HCT116 (cell line): ENCODE measurements around the gene LDLRAD4. TPM values are rescaled to one million over a fixed set of nuclear protein-coding genes. Genes with fewer than 3 reads are reported as not detected.

Source experiments
- ATAC-seq: fragments of 200-7000 bp; cut with Tn5 transposase; 2 replicates; pipeline ENCODE4 v1.9.1; 2020; ENCODE audit warnings: mild to moderate bottlenecking, moderate library complexity
- BruUV-seq: library from RNA; stranded (reverse); fragments of 400-500 nt; replicated peaks from 2 replicates; lab custom pipeline; 2021; lab: Mats Ljungman, UMichigan
- CTCF ChIA-PET: fragments of 300-600 bp; sonication (Branson Sonifier 250); formaldehyde crosslinking; loops from one replicate; lab custom pipeline; 2021; ENCODE audit warnings: antibody characterized with exemption; lab: Charles Lee
- POLR2A ChIA-PET: fragments of 300-600, 350-600 bp; sonication (Branson Sonifier 250); formaldehyde crosslinking; loops from one replicate; lab custom pipeline; 2021; ENCODE audit warnings: antibody characterized with exemption; lab: Charles Lee
- RAD21 ChIA-PET, 2 experiments: fragments of 300-600 bp; sonication (Branson Sonifier 250); formaldehyde crosslinking; loops; one replicate each; lab custom pipeline; 2023; ENCODE audit warnings: low total read pairs in 2 of 2; ENCODE audit not compliant: uncharacterized antibody in 2 of 2, unreplicated experiment in 2 of 2, low non-redundant PET in 1 of 2; lab: Charles Lee
- DNase-seq: peaks from one replicate; pipeline ENCODE4 v3.0.0-alpha.2; 2010; ENCODE audit warnings: low read depth, low spot score
- H2AFZ ChIP-seq: fragments of 200-600 bp; shearing (Covaris generic), sonication (generic); 2 replicates; pipeline ENCODE4 v1.6.1; 2017; ENCODE audit warnings: low read depth, mixed run types, mixed read lengths, antibody characterized with exemption, low read length; ENCODE audit not compliant: poor library complexity, severe bottlenecking
- H3K27ac ChIP-seq: 2 replicates; pipeline ENCODE4 v1.5.1; 2012; ENCODE audit warnings: low read depth, low read length
- H3K27me3 ChIP-seq: fragments of 200-600 bp; sonication (generic); 2 replicates; pipeline ENCODE4 v1.6.1; 2016; ENCODE audit warnings: mixed run types, low read length, mixed read lengths; ENCODE audit not compliant: insufficient read depth
- H3K36me3 ChIP-seq, 2 experiments: fragments of 200-500 bp in 1 of 2; fragments of 200-600 bp in 1 of 2; sonication (Bioruptor generic) in 1 of 2; sonication (generic) in 1 of 2; 2 replicates each; pipeline versions ENCODE4 v1.5.1 to v1.6.1; 2014 to 2016; ENCODE audit warnings: low read length in 2 of 2, inconsistent platforms in 1 of 2, mixed read lengths in 1 of 2, mixed run types in 1 of 2; ENCODE audit not compliant: insufficient read depth in 2 of 2, control insufficient read depth in 1 of 2
- H3K4me1 ChIP-seq, 2 experiments: fragments of 200-600 bp in 1 of 2; sonication (generic) in 1 of 2; 2 replicates each; pipeline versions ENCODE4 v1.5.1 to v1.6.1; 2012 to 2017; ENCODE audit warnings: low read length in 2 of 2, inconsistent platforms in 1 of 2, mild to moderate bottlenecking in 1 of 2, mixed read lengths in 1 of 2, mixed run types in 1 of 2, moderate library complexity in 1 of 2; ENCODE audit not compliant: insufficient read depth in 2 of 2, control insufficient read depth in 1 of 2
- H3K4me2 ChIP-seq: fragments of 200-600 bp; sonication (generic); 2 replicates; pipeline ENCODE4 v1.6.1; 2017; ENCODE audit warnings: mixed run types, low read length, mixed read lengths
- H3K4me3 ChIP-seq, 2 experiments: fragments of 200-600 bp in 1 of 2; sonication (generic) in 1 of 2; replicated peaks in 1 of 2; 2 replicates each; pipeline ENCODE4 v1.5.1; 2011 to 2016; ENCODE audit warnings: low read length in 2 of 2, control low read depth in 1 of 2, low read depth in 1 of 2, mild to moderate bottlenecking in 1 of 2, mixed read lengths in 1 of 2, mixed run types in 1 of 2
- H3K79me2 ChIP-seq: fragments of 200-600 bp; sonication (generic); 2 replicates; pipeline ENCODE4 v1.6.1; 2017; ENCODE audit warnings: mild to moderate bottlenecking, mixed run types, low read length, moderate library complexity, mixed read lengths; ENCODE audit not compliant: insufficient read depth
- H3K9ac ChIP-seq: fragments of 200-600 bp; sonication (generic); 2 replicates; pipeline ENCODE4 v1.6.1; 2016; ENCODE audit warnings: low read length, mixed read lengths
- H3K9me2 ChIP-seq: fragments of 200-600 bp; sonication (generic), shearing (Covaris generic); 2 replicates; pipeline ENCODE4 v1.6.1; 2017; ENCODE audit warnings: mixed run types, mild to moderate bottlenecking, moderate library complexity; ENCODE audit not compliant: insufficient read depth
- H3K9me3 ChIP-seq, 2 experiments: fragments of 200-500 bp in 1 of 2; fragments of 200-600 bp in 1 of 2; sonication (Bioruptor generic) in 1 of 2; sonication (generic) in 1 of 2; 2 replicates each; pipeline ENCODE4 v1.6.1; 2014 to 2017; ENCODE audit warnings: low read length in 2 of 2, mixed read lengths in 2 of 2, inconsistent platforms in 1 of 2, low read depth in 1 of 2, mild to moderate bottlenecking in 1 of 2, mixed run types in 1 of 2, moderate library complexity in 1 of 2; ENCODE audit not compliant: control insufficient read depth in 1 of 2, insufficient read depth in 1 of 2
- H4K20me1 ChIP-seq: fragments of 200-600 bp; sonication (generic), shearing (Covaris generic); 2 replicates; pipeline ENCODE4 v1.6.1; 2017; ENCODE audit warnings: mixed run types, mild to moderate bottlenecking, moderate library complexity; ENCODE audit not compliant: insufficient read depth
- ATF3 ChIP-seq: IDR thresholded peaks from 2 replicates; pipeline ENCODE4 v1.6.1; 2012
- CBX3 ChIP-seq: IDR thresholded peaks from 2 replicates; pipeline ENCODE4 v1.6.1; 2012; ENCODE audit warnings: low read depth
- CEBPB ChIP-seq: IDR thresholded peaks from 2 replicates; pipeline ENCODE4 v1.6.1; 2012; ENCODE audit warnings: low read depth
- EGR1 ChIP-seq: IDR thresholded peaks from 2 replicates; pipeline ENCODE4 v1.6.1; 2012; ENCODE audit warnings: low read depth
- ELF1 ChIP-seq: IDR thresholded peaks from 2 replicates; pipeline ENCODE4 v1.6.1; 2012; ENCODE audit warnings: low read depth, borderline replicate concordance
- EZH2 ChIP-seq: fragments of 200-600 bp; sonication (generic); IDR thresholded peaks from 2 replicates; pipeline ENCODE4 v1.6.1; 2017; ENCODE audit warnings: antibody characterized with exemption, mixed run types
- EZH2phosphoT487 ChIP-seq: fragments of 200-600 bp; IDR thresholded peaks from 2 replicates; pipeline ENCODE4 v1.6.1; 2018; ENCODE audit warnings: antibody characterized with exemption, borderline replicate concordance
- FOSL1 ChIP-seq: IDR thresholded peaks from 2 replicates; pipeline ENCODE4 v1.6.1; 2012; ENCODE audit warnings: low read depth
- JUND ChIP-seq: IDR thresholded peaks from 2 replicates; pipeline ENCODE4 v1.6.1; 2012
- MAX ChIP-seq: IDR thresholded peaks from 2 replicates; pipeline ENCODE4 v1.6.1; 2012
- POLR2A ChIP-seq: IDR thresholded peaks from 2 replicates; pipeline ENCODE4 v1.7.0; 2011; ENCODE audit warnings: borderline replicate concordance; ENCODE audit not compliant: insufficient read depth, insufficient read length; ENCODE audit errors: extremely low read depth
- REST ChIP-seq: IDR thresholded peaks from 2 replicates; pipeline ENCODE4 v1.6.1; 2012; ENCODE audit warnings: low read depth
- SIN3A ChIP-seq: IDR thresholded peaks from 2 replicates; pipeline ENCODE4 v1.6.1; 2012; ENCODE audit warnings: low read depth
- SP1 ChIP-seq: IDR thresholded peaks from 2 replicates; pipeline ENCODE4 v1.6.1; 2012; ENCODE audit warnings: low read depth
- SRF ChIP-seq: IDR thresholded peaks from 2 replicates; pipeline ENCODE4 v1.6.1; 2012; ENCODE audit warnings: low read depth
- ZBTB33 ChIP-seq: IDR thresholded peaks from 2 replicates; pipeline ENCODE4 v1.6.1; 2011; ENCODE audit warnings: mild to moderate bottlenecking, low read length, moderate library complexity; ENCODE audit not compliant: insufficient replicate concordance; ENCODE audit errors: extremely low read depth
- ZFX ChIP-seq: fragments of 450-650 bp; IDR thresholded peaks from 2 replicates; pipeline ENCODE4 v1.6.1; 2017
- ZNF274 ChIP-seq: fragments of 200-500 bp; sonication (Bioruptor generic); IDR thresholded peaks from 2 replicates; pipeline ENCODE4 v1.6.1; 2014; ENCODE audit warnings: mild to moderate bottlenecking, low read depth, low read length, inconsistent platforms
- intact Hi-C: fragments of 100-400 bp; cut with micrococcal nuclease; formaldehyde crosslinking; loops from 2 replicates; pipeline ENCODE4 v1.10.0; 2022
- total RNA-seq: library from RNA; stranded (reverse); gene quantifications from one replicate; pipeline ENCODE4 v1.2.1, GENCODE V29; 2021; ENCODE audit not compliant: unreplicated experiment

The LDLRAD4 gene
- total RNA-seq, 1 experiment from 2014 or later, result 1.2 TPM

GRCh38 chr18:13284330-13285027, 65.9 kb downstream of the LDLRAD4 start:
- BruUV-seq, result no TSS peak
- Histone ChIP-seq H3K36me3 (no peaks in the 10 kb centered on the region), H3K9ac (no peak overlapping the region), H3K9me2 (no peaks in the 10 kb centered on the region), H2AFZ (no peak overlapping the region), H3K4me1 (no peaks in the 10 kb centered on the region), H3K27ac (no peak overlapping the region), H3K27me3 (peaks cover 3% of the 10 kb centered on the region; the same call in 1 of the 2 replicates), H3K4me2 (no peak overlapping the region), H3K9me3 (no peaks in the 10 kb centered on the region), H4K20me1 (no peaks in the 10 kb centered on the region), H3K4me3 (no peak overlapping the region), H3K79me2 (no peaks in the 10 kb centered on the region)
- no peak for ATAC-seq
- TF ChIP-seq EGR1 (no peak), FOSL1 (no peak), JUND (no peak), ATF3 (no peak), CBX3 (no peak), CEBPB (no peak), POLR2A (no peak), SRF (no peak), SP1 (no peak), ZFX (no peak), ZBTB33 (no peak), ELF1 (no peak), SIN3A (no peak), MAX (no peak), REST (no peak), EZH2 (no peak), EZH2phosphoT487 (no peak), ZNF274 (no peak)
- CTCF ChIA-PET, result no interaction called here
- intact Hi-C loops, result no loop called here
- POLR2A ChIA-PET, result no interaction called here
- DNase-seq, result no peak
- RAD21 ChIA-PET, result no interaction called here
